Vagina (tissue), 2 donors: ENCODE results near the gene KCNA5.

Experiments
- CTCF ChIP-seq, 3 experiments: fragments of 450-650 bp in 2 of 3; fragments of 200-600 bp in 1 of 3; sonication (generic) in 1 of 3; IDR thresholded peaks; one replicate each; pipeline ENCODE4 v1.5.1; 2017 to 2019; ENCODE audit warnings: antibody characterized with exemption in 3 of 3, mild to moderate bottlenecking in 2 of 3, moderate library complexity in 2 of 3
- POLR2AphosphoS5 ChIP-seq, 2 donors: sonication (generic); formaldehyde crosslinking; IDR thresholded peaks; one replicate each; pipeline ENCODE4 v1.9.0; 2017; ENCODE audit warnings: antibody characterized with exemption in 2 of 2, mild to moderate bottlenecking in 2 of 2, low read depth in 1 of 2; ENCODE audit not compliant: insufficient read depth in 1 of 2

GRCh38 chr12:5072311-5072710 is 28.6 kb downstream of the KCNA5 start:
- no peak for TF ChIP-seq CTCF (IDR thresholded peaks at IDR 0.05)
- TF ChIP-seq POLR2AphosphoS5 (IDR thresholded peaks at IDR 0.05; ENCODE audit: insufficient read depth in 1 of 2, low read depth in 1 of 2): no peak
